Inflammatory macrophage treated with lipopolysaccharide for 4 hours (primary cell): ENCODE data around the gene TST.
A peak's percentile ranks its signal among the peaks of the same experiment; 100 is the strongest.
"Not testable (repeated sequence)": the region's sequence is repeated elsewhere in the genome, so short reads cannot be mapped to it uniquely, and the experiment has no call there.

ENCODE experiments used
- DNase-seq: peaks from one replicate; pipeline ENCODE4 v3.0.0-alpha.2; 2020

TST gene

DNA sequence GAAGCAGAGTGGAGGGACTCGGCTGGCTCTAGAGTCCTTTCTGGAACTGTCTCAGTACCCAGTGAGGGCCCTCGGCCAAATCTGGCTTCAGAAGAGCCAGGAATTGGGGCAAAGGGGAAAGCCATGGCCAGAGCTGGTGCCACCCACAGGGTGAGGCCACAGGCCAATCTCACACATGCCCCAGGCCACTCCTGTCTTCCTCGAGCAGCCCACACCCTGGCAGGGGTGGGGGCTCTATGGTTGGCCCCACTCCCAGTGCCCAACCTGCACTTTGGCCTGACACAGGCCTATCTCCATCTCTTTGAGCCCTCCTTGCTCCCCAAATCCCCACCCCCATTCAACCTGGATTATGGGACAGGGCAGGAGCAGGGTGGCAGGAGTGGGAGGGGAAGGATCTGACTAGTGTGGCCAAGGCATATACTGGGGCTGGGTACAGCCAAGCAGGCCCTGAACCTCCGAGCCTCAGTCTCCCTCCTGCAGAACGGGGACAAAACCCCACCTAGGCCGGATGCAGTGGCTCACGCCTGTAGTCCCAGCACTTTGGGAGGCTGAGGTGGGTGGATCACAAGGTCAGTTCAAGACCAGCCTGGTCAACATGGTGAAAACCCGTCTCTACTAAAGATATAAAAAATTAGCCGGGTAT is 6.9 kb downstream of the TST start:
- no peak for DNase-seq

DNA sequence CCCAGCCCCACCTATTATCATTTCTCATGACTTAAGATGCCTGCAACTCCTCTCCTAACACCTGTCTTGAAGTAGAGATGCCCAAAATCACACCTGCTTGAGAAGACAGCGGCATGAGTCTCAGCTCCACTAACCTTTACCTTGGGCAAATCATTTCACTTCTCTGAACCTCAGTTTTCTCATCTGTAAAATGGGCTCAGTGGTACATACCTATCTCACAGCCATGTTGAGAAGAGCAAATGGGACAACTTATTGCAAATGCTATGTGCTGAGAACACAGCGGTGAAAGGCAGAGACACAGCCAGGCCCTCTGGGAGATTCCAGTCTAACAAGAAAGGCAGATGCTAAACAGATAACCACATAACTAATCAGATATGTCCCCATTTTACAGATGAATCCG is 7.8 kb downstream of the TST start:
- DNase-seq = no peak

DNA sequence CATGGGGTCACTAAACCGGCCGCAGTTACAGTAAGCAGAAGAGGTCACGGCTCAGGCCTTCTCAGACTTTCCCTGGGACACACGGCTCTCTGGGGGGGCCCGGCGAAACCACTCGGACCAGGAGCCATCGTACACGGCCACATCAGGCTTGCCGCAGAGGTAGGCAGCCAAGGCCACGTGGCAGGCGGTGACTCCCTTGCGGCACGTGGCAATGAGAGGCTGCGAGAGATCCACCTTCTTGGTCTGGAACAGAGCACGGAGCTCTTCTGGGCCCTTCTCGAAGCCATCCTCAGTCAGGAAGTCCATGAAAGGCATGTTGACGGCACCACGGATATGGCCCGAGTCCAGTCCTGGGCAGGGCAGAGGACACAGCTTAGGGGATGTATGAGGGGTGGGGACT is 8.3 kb downstream of the TST start:
- no peak for DNase-seq

DNA sequence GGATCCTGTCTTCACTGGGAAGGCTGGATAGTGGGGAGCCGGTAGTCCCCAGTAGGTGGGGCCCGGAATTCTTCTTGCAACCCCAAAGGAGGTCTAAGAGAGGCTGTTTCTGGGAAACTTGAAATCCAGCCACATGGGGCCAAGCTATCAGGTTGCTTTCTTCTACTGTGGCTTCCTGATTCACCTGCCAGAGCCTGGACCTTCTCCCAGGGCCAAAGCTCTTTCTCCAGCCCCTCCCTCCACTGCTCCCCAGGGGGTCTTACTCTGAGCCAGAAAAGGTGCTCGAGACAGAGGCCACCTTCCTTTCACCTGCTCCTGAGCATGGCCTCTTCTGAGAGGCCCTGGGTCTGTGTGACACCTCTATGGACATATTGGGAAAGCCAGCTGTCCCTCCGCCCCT is 9.1 kb downstream of the TST start:
- DNase-seq = no peak

DNA sequence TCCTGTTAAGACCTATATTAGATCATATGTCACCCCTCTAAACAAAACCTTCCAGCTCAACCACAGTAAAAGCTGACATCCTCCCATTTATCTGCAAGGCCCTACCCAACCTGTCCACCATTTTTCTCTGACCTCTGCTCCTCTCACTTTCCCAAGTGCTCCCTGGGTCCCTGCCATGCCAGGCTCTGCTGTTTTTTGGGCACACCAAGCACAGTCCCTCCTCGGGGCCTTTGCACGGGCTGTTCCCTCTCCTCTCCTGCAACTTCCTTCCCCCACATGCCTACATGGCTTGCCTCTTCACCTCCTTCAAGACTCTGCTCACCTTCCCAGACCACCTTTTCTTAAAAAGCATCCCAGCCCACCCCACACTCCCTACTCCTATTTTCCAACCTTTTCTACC is 9.8 kb downstream of the TST start:
- DNase-seq = no peak

DNA sequence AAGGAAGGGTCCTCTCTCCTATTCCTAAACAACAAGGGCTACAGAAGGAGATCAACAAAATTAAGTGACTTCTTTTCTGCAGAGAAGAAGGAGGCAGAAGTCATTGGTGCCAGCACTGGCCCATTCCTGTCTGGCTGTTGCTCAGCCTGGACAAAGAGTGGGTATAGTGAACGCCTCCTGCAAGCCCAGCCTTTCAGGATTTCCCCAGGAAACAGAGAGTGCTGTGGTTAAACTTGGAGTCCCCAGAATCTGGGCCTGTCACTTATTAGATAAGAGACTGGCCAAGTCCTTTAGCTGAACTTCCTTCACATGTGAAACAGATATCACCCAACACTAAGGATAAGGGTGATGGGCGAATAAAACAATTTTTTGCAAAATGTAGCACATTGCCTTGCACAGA is 10.9 kb downstream of the TST start:
- DNase-seq = peak; percentile 33

DNA sequence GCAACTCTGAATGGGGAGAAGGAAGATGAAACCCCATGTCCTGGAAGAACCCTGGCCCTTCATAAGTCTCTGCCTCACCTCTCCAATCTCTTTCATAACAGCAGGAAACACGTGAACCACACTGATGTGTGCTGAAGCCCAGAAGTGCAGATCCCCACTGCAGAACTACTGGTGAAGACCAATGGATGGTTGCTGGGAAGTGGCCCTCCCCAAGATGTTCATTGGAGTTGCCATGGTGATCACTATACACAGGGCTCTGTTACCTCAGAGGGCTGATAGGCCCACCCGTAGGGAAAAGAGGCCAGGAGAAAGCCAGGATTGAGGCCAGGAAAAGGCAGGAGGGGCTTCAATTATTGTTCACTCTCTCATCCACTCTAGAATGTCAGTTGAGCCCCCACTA is 11.6 kb downstream of the TST start:
- DNase-seq = no peak

DNA sequence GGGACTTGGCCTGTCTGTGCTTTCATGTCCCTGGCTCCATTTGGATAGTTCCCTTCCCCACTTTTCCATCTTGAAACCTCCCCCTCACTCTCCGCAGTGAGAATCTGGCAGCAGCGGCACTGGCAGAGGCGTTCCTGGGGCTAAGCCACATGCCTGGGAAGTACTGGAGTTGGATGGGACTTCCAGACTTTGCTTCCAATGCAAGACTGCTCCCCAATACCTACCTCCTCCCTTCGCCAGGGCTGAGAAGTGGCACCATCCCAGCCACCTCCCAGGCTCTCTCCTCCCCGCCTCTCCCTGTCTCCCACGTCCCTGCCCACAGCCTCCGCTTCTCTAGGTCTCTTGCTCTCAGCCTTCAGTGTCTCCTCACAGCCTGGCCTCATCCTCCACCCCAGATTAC is 16.6 kb downstream of the TST start:
- DNase-seq = no peak

DNA sequence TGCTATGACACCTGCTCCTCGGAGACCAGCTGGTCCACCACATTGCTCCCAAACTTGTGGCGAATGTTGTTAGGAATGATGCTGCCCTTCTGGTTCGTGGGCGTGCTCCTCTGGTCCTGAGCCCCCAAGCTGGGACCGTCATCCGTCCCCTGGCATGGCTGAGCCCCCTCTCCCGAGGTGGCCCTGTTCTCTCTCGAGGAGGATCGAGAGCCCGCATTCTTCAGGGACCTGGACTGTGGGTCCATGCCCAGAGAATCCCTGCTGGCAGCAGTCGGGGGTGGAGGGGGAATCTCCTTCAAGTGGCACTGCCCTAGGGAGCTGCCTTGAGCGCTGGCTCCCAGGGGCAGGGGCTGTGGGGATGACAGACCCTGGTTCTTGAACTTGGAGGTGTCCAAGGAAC is 17.4 kb downstream of the TST start:
- no peak for DNase-seq

DNA sequence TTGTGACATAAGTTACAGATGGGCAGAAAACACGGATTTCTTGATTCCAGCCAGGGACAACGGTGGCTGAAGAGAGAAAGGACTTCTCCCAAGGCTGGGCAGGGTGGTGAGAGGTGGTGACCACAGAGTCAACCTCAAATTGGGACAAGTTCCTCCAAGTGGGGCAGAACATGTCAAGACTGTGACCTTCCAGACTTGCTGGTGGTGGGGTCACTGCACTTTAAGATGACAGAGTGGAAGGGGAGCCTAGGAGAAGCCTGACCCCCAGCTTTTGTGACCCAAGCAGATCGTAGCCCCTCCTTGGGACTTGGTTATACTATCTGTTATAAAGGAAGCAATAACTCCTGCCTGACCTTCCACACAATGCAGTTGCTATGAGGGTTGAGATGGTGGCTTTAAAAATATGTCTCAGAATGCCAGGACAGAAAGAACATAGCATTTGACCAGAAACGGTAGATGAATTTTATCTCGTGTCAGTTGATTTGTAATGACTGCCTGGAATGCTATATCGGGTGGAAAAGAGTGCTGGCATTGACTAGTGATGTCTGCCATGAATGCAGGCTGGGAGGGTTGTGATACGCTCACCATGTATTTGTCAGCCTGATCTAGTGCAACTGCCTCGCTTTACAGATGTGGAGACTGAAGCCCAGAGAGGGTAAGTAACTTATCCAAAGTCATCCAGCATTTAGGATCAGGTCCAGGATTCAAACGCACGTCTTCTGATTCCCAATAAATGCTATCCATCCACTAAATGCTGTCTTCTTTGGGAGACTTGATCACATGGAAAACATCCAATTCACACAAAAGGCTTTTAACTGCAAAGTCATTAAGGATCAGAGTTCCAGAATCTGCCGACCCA is 18.3 kb downstream of the TST start:
- no peak for DNase-seq

DNA sequence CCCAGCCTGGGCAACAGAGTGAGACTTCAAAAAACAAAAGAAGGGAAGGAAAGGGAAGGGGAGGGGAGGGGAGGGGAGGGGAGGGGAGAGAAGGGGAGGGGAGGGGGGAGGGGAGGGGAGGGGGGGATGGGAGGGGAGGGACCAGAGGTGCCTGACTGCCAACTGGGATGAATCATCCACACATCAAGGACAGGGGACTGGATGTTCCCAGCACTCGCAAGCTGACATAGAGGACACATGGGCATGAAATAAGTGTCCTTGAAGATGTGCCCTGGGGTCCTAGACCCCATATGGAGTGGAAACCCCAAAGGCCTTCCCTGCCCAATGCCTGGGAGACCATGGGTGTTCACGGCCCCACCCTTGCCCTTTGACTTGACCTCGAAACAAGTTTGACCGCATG is 19.8 kb downstream of the TST start:
- DNase-seq = no peak

DNA sequence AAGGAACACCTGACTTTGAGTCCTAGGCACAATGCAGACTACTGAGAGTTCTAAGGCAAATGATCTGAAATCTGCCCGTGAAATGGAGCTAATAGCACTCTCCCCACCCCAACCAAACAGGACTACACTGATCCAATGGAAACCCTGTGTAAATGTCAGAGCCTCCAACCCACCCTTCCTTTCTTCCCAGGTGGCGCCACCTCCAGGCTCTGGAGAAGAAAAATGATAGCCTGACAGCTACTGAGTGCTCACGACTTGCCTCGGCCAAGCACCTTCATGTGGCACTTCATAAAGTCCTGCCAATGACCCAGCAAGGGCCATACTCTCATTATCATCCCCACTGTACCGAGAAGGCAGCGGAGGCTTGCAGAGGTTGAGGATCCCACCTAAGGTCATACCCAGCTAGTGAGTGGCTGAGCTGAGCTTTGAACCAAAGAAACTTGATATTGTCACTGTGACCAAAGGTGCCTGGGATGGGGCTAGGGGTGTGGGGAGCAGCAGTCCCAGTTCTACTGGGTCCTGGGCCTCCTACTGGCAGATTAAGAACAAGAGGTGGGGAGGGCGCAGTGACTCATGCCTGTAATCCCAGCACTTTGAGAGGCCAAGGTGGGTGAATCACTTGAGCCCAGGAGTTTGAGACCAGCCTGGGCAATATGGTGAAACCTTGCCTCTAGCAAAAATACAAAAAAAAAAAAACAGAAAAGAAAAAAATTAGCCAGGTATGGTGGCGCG is 20.5 kb downstream of the TST start:
- no peak for DNase-seq

DNA sequence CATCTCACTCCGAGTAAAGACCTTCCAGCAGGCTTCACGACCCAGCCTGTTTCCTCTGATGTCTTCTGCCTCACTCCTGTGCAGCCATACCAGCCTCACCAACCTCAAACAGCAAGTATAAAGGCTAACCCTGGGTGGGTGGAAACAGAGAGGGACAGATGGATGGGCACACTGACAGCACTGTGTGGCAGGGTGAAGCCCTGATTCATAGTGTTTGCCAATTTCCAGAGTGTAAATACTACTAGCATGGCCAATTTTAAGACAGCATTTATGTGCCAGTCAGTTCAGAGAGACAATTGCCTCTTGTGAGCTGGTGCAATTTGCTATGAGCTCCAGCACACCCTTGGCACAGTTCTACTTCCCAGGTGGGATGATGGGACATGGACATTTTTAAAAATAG is 21.5 kb downstream of the TST start:
- DNase-seq = no peak

DNA sequence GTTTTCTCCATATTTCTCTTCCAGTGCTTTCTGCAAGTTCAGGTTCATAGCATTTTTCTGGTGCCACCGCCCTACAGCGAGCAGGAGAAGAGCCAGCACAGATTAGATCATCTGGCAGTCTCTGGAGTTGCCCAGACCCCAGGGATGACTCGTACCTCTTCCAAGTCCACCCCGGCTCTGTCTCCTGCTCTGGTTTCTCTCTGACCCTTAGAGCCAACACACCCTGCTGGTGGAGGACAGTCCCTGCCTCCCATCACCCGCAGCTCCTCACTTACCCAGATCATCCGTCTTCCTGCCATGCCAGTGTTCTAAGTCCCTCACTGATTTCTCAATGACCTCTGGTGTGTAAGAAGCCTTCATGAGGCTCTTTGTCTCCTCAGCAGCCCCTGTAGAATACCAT is 28.0 kb downstream of the TST start:
- no peak for DNase-seq

DNA sequence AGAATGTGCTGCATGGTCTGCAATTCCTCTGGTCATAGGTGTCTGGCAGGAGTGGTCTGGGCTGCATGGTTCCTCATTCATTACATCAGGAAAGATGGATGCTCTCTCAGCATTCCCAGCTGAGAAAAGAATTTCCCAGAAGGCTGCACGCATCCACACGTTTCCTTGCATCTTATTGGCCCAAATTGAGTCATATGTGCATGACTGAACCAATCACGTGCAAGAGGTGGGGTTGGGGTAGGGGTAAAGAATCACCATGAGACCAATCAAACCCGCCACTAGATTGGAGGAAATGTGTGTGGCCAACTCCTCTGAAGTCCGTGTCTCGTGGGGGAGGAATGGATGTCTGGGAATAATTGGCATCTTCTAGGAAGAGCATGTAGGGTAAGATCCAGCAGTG is 28.8 kb downstream of the TST start:
- no peak for DNase-seq

DNA sequence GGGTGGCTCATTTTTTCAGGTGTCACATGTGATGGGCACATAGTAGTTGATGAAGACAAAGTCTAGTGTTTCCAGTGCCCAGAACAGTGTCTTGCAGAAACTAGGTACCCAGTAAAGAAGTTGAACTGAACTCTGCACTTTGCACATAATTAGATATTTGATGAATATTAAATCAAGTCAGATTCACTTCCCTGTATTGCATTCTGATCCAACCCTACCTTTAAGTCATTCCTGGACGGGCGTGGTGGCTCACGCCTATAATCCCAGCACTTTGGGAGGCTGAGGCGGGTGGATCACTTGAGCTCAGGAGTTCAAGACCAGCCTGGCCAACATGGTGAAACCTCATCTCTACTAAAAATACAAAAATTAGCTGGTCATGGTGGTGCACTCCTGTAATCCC is 30.2 kb downstream of the TST start:
- DNase-seq = not testable (repeated sequence)

DNA sequence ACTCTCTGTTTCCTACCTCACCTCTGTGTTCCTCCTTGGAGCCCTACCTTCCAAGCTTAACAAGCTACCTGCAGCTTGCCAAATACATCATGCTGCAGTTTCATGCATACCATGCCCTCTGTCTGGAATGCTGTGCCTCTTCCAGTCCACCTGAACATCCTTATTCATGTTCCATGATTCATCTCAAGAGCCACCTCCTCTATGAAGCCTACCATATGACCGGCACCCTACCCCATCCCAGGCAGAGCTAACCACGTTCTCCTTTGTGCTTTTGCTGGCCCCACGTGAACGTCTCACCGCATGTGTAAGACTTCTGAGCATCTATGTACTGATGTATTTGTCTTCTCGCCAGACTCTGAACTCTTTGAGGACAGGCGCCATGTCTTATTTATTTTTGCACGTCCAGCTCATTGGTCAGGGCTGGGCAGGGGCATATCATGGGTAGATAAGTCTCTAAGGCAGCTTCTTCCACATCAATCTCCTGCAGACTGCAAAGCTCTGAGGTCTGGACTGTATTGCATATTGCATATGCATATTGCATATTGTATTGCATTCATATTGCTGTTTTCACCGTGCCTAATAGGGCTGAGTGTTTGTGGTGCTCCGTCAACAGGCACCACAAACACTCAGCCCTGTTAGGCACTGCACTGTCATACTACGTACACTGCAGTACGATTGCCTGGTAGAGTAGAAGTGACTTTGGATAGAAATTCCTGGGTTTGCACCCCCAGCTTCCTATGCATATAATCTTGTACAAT is 31.0 kb downstream of the TST start:
- no peak for DNase-seq

DNA sequence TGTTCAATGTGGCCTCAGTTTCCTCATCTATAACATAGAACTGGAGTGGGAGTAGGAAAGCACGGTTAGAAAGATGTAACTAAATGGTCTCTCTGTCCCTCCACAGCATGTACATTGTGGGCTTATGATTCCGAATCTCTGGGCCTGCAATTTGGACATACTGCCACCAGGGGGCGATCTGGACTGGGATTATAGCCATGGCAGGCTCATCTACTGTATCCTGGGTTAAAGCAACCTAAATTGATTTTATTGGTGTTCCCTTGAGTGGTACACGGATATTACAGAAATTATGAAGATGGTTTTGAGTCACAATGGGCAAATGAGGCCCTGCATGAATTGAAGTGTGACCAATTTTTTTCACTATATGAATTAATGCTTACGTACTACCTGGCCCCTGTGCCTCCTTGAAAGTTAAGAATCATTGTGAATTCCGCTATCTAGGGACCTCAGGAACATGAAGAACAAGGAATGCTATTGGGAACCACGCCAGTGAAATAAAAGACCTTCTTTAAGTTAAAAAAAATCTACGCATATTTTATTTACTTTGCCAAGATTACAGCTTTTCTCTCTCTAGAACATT is 32.9 kb downstream of the TST start:
- peak; percentile 45 for DNase-seq

DNA sequence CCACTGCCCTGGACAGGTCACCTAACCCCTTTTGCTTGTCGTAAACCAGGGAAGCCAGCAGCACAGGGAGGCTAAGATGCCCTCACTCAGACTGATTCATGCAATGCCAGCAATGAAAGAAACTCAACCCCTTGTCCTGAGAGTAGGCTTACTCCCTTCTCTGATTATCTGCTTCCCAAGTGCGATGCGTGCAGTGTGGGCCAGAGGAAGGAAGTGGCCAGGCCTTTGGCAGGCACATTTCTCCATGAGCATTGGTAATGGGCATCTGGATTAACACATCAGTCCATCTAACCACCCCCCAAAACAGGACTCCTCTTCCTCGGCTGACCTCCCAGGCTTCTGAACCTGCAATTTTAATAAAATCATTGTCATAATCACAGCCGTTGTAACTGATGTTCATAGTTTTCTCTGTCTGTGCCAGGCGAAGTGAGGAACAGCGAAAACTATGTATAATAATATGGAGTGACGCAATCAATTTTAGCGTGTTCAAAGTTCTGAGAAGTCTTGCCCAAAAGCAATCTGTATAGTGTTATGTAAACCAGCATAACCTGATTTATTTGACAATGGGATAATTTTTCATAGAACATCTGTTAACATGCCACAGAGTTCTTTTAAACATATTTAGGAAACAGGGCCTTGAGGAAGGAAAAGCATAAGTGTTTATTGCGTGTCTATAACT is 33.9 kb downstream of the TST start:
- DNase-seq = peak; percentile 25

DNA sequence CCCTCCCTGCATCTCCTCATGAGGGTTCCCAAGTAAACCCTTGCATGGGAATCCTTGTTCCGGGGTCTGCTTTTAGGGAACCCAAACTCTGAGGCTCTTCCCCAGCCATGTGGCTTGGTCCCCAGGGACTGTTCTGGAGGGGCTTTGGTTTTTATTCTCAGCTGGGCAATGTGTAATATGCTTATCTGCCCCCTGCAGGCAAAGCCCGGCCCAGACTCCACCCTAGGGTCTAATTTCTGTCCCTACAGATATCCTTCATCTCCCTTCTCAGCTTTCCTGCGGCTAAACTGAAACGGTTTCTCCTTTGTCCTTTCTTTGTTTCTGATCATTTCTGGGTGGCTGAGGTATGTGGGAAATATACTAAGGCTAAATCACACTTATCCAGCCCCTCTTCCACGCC is 37.1 kb downstream of the TST start:
- no peak for DNase-seq

DNA sequence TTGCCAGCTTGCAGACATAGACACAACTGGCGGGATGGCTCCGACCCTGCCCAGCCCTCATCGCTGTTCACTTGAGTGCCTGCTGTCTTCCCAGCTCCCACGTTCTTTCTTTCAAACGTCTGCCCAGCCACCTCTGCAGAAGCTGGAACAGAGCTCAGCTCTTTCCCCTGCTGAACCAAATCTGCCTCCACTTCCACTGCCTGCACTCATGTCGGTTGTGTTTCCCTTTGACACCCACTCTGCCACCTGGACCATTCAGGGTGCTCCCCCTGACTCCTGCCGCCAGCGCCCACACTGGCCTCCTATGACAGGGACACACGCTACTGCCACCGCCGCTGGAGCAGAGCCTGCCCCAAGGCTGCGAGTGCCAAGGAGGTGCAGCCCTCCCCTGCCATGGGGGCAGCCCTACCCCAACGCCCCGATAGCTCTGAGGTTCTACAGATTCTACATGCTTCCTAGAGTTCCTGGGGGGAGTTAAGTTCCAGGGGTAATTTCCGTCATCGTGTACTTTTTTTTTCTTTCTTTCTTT is 37.9 kb downstream of the TST start:
- DNase-seq = no peak
